Measurements from ENCODE around the gene VTI1A. TPM values are rescaled to one million over a fixed set of nuclear protein-coding genes. Genes with fewer than 3 reads are reported as not detected.

The VTI1A gene
- total RNA-seq, 3 donors from 2014 or later, result 53.7 to 65.6 (median 59.2) TPM

DNA sequence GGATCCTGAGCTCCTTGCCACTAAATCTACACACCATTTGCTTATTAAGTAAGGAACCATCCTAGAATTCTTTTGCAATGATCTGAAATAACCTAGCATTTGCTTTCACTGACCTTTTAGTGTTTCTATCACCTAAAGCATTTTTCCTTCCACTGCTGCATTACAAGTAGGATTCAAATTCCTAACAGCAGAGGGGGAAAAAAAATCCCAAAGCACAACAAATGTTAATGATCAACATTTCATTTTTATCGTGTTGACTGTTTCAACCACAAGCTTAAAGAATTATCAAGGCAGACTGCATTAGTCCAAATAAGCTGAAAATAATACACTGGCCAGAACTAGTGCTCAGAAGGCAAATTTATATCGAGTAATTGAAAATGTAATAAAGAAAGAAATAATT, 328.4 kb downstream of the VTI1A start:
- Histone ChIP-seq H3K27ac (peak overlapping the region in 1 of 2 donors; percentile 43), H3K4me3 (no peak overlapping the region), H3K27me3 (no peaks in the 10 kb centered on the region), H3K36me3 (no peaks in the 10 kb centered on the region), H3K4me1 (peaks cover 0 to 2% of the 10 kb centered on the region in 2 donors), H3K9me3 (no peaks in the 10 kb centered on the region)
- intact Hi-C loops (cut with DNase I; ENCODE audit: low total_unique reads), result no loop called here
- TF ChIP-seq POLR2A (IDR thresholded peaks at IDR 0.05), result no peak
- TF ChIP-seq, protein P1, sequence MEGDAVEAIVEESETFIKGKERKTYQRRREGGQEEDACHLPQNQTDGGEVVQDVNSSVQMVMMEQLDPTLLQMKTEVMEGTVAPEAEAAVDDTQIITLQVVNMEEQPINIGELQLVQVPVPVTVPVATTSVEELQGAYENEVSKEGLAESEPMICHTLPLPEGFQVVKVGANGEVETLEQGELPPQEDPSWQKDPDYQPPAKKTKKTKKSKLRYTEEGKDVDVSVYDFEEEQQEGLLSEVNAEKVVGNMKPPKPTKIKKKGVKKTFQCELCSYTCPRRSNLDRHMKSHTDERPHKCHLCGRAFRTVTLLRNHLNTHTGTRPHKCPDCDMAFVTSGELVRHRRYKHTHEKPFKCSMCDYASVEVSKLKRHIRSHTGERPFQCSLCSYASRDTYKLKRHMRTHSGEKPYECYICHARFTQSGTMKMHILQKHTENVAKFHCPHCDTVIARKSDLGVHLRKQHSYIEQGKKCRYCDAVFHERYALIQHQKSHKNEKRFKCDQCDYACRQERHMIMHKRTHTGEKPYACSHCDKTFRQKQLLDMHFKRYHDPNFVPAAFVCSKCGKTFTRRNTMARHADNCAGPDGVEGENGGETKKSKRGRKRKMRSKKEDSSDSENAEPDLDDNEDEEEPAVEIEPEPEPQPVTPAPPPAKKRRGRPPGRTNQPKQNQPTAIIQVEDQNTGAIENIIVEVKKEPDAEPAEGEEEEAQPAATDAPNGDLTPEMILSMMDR (IDR thresholded peaks at IDR 0.05), result no peak
- no peak for TF ChIP-seq POLR2AphosphoS5 (IDR thresholded peaks at IDR 0.05)
- DNase-seq (ENCODE audit: low spot score in 2 of 2), result no peak

DNA sequence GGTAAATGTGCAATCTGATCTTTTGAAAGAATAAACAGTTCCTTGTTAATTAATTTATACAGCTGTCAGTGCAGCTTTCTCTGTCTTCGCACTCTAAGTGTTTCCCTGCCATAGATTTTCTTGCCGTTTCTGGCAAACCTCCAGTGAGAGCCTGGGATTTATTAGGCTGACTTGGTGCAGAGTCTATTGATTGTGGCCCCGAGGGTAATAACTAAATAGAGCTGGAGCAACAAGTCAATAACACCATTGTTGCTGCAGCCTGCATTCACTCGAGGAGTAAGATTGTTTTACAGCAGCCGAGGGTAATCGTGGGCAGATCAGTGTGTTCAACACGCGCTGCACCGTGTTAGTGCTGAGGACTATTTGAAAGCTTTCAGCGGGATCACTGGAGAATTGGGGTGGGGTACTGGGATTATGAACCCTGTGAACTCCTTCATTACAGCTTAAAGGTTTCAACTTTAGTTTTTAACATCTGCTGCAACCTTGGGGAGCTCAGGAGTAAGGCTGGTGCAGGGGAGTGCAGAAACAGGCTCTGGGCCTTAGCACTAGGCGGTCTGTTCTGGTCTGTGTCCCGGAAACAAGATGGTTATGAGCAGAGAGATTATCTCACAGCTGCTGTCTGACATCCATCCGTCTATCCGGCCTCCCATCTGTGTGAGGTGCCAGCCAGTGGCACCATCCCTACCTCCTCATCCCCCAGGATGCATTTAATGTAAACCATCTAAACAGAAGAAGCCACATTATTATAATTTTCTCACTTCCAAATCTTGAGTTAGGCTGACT, 329.1 kb downstream of the VTI1A start:
- H3K27ac ChIP-seq, result peak overlapping the region in 1 of 2 donors; percentile 43
- H3K4me3 ChIP-seq, result no peak overlapping the region
- H3K4me1 ChIP-seq, result peaks cover 0 to 2% of the 10 kb centered on the region in 2 donors
- H3K27me3 ChIP-seq, result no peaks in the 10 kb centered on the region
- TF ChIP-seq, protein P1 (IDR thresholded peaks at IDR 0.05), result no peak
- TF ChIP-seq POLR2AphosphoS5 (IDR thresholded peaks at IDR 0.05) (no peak), POLR2A (IDR thresholded peaks at IDR 0.05) (no peak)
- H3K36me3 ChIP-seq, result no peaks in the 10 kb centered on the region
- no peak for DNase-seq (ENCODE audit: low spot score in 2 of 2)
- H3K9me3 ChIP-seq, result no peaks in the 10 kb centered on the region
- intact Hi-C loops (cut with DNase I; ENCODE audit: low total_unique reads), result no loop called here

DNA sequence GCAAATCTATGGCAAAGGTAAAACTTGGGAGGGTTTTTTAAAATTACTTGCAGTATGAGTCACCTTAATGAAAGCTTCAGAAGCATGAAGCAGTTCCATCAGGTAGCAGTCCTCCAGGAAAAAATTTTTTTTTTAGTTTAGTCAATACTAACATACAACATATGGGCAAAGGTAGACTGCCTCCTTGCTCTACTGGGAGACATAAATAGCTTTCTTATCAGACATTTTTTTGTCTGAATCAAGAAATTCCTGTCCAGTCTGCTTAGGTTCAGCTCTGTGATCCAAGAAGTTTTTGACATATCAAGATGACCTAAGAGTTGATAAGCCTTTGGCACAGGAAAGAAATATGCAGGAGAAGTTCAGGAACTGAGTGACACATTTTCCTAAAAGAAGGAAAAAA, 331.6 kb downstream of the VTI1A start:
- Histone ChIP-seq H3K27ac (no peak overlapping the region), H3K4me1 (peaks cover 0 to 2% of the 10 kb centered on the region in 2 donors), H3K9me3 (no peaks in the 10 kb centered on the region), H3K4me3 (no peak overlapping the region), H3K27me3 (no peaks in the 10 kb centered on the region), H3K36me3 (no peaks in the 10 kb centered on the region)
- intact Hi-C loops (cut with DNase I; ENCODE audit: low total_unique reads), result no loop called here
- no peak for DNase-seq (ENCODE audit: low spot score in 2 of 2)
- TF ChIP-seq, protein P1 (IDR thresholded peaks at IDR 0.05), result no peak
- no peak for TF ChIP-seq POLR2AphosphoS5 (IDR thresholded peaks at IDR 0.05)
- TF ChIP-seq POLR2A (IDR thresholded peaks at IDR 0.05), result no peak

DNA sequence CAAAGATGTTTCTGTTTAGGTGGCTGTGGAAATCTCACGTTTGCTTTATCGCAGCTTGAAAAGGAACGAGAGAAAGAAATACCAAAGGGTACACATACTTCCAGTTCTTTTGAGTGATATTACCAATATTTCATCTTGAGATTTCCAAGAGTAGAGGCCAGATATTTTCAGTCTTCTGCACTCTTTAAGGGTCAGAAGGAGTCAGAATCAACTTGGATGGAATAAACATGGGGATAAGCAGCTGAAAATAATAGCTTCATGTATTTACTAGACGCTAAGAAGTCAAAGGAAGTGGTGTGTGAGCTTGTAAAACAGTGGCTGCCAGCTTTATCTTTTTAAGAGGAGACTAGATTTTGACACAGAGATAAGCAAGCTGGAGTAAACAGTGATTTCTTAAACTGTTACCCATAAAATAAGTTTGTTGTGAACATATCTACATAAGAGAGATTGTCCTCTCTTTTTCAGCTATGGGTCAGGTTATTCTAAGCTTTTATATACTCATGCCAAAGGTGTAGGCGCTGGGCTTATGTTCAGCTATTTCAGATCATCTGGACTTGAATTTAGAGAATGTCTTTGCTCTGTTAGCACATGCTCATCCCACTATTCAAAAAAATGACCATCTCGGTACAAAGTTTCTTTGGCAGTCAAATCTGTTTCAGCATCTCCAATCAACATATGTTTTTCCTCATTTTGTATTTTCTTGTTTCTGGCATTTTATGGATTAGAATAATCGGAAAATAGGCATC, 332.2 kb downstream of the VTI1A start:
- Histone ChIP-seq H3K9me3 (no peaks in the 10 kb centered on the region), H3K27me3 (no peaks in the 10 kb centered on the region), H3K4me1 (peaks cover 0 to 2% of the 10 kb centered on the region in 2 donors), H3K4me3 (no peak overlapping the region), H3K27ac (peak overlapping the region; percentile 27 to 36), H3K36me3 (no peaks in the 10 kb centered on the region)
- intact Hi-C loops (cut with DNase I; ENCODE audit: low total_unique reads), result no loop called here
- no peak for DNase-seq (ENCODE audit: low spot score in 2 of 2)
- TF ChIP-seq POLR2A (IDR thresholded peaks at IDR 0.05), result no peak
- TF ChIP-seq POLR2AphosphoS5 (IDR thresholded peaks at IDR 0.05), result no peak
- TF ChIP-seq, protein P1 (IDR thresholded peaks at IDR 0.05), result no peak

Data from breast epithelium (tissue), 4 donors.